K562 (cell line): ENCODE results near the gene TKTL1. TPM values are rescaled to one million over a fixed set of nuclear protein-coding genes. Genes with fewer than 3 reads are reported as not detected.

Experiments used
- ATAC-seq: fragments of 200-7000 bp; cut with Tn5 transposase; 3 replicates; pipeline ENCODE4 v1.9.1; 2020; ENCODE audit warnings: moderate library complexity
- BruUV-seq: library from RNA; stranded (reverse); fragments of 400-500 nt; replicated peaks from 2 replicates; lab custom pipeline; 2021; lab: Mats Ljungman, UMichigan
- CTCF ChIA-PET: fragments of 300-600 bp; formaldehyde crosslinking; extraction: SDS; loops from one replicate; lab custom pipeline; 2021; ENCODE audit warnings: low intra/inter-chr PET ratio; lab: Yijun Ruan, JAX
- POLR2A ChIA-PET: fragments of 300-600, 350-650 bp; sonication (Branson Sonifier 250); formaldehyde crosslinking; extraction: SDS; loops from one replicate; lab custom pipeline; 2021; ENCODE audit warnings: antibody characterized with exemption, inconsistent platforms; lab: Yijun Ruan, JAX
- DNase-seq, 4 experiments: peaks; one replicate each; pipeline versions ENCODE4 v3.0.0 to v3.0.0-alpha.2; 2011 to 2018; ENCODE audit warnings: low spot score in 3 of 4, mixed read lengths in 3 of 4; ENCODE audit errors: extremely low read depth in 1 of 4
- FAIRE-seq: peaks from 2 replicates; lab custom pipeline; 2011; peaks lifted over from hg19 to GRCh38; lab: Jason Lieb, UNC
- H2AFZ ChIP-seq: 2 replicates; pipeline ENCODE4 v1.6.0; 2011; ENCODE audit warnings: low read depth, low read length, control low read depth, inconsistent platforms
- H3K27ac ChIP-seq: fragments of 200-600 bp; 3 replicates; pipeline ENCODE4 v1.8.0; 2011; ENCODE audit warnings: low read depth, mild to moderate bottlenecking, control low read depth, inconsistent platforms, low read length, moderate library complexity, mixed read lengths; ENCODE audit errors: extremely low read depth
- H3K27me3 ChIP-seq, 2 experiments: fragments of 300-600 bp in 1 of 2; 2 replicates in 1 of 2; 3 replicates in 1 of 2; pipeline versions ENCODE4 v1.6.0 to v1.8.0; 2011; ENCODE audit warnings: inconsistent platforms in 2 of 2, low read length in 2 of 2, mild to moderate bottlenecking in 1 of 2, mixed read lengths in 1 of 2, moderate library complexity in 1 of 2; ENCODE audit not compliant: control insufficient read depth in 2 of 2, insufficient read depth in 2 of 2
- H3K36me3 ChIP-seq: fragments of 300-600 bp; 3 replicates; pipeline ENCODE4 v1.8.0; 2011; ENCODE audit warnings: mild to moderate bottlenecking, low read length, inconsistent platforms; ENCODE audit not compliant: control insufficient read depth, insufficient read depth
- H3K4me1 ChIP-seq, 2 experiments: fragments of 200-600 bp in 1 of 2; replicated peaks in 1 of 2; 2 replicates in 1 of 2; 3 replicates in 1 of 2; pipeline versions ENCODE4 v1.5.1 to v1.8.0; 2011; ENCODE audit warnings: inconsistent platforms in 2 of 2, low read length in 2 of 2, mild to moderate bottlenecking in 1 of 2, mixed read lengths in 1 of 2, moderate library complexity in 1 of 2; ENCODE audit not compliant: control insufficient read depth in 2 of 2, insufficient read depth in 2 of 2
- H3K4me2 ChIP-seq: 2 replicates; pipeline ENCODE4 v1.6.1; 2011; ENCODE audit warnings: low read length, control low read depth, inconsistent platforms, mixed read lengths; ENCODE audit not compliant: insufficient read depth
- H3K4me3 ChIP-seq: fragments of 200-600 bp; sonication (generic), shearing (Covaris generic); 2 replicates; pipeline ENCODE4 v1.5.1; 2016; ENCODE audit warnings: control low read depth, inconsistent platforms
- H3K79me2 ChIP-seq: fragments of 200-600 bp; 3 replicates; pipeline ENCODE4 v1.8.0; 2011; ENCODE audit warnings: low read length, inconsistent platforms; ENCODE audit not compliant: control insufficient read depth, insufficient read depth
- H3K9ac ChIP-seq, 2 experiments: 2 replicates each; pipeline versions ENCODE4 v1.6.0 to v1.6.1; 2011; ENCODE audit warnings: low read depth in 2 of 2, low read length in 2 of 2, control low read depth in 1 of 2, inconsistent platforms in 1 of 2, mild to moderate bottlenecking in 1 of 2, mixed read lengths in 1 of 2; ENCODE audit not compliant: insufficient read depth in 1 of 2
- H3K9me1 ChIP-seq: one replicate; pipeline ENCODE4 v1.6.0; 2011; ENCODE audit warnings: inconsistent platforms, mild to moderate bottlenecking, low read length, moderate library complexity; ENCODE audit not compliant: control insufficient read depth, insufficient read depth
- H3K9me3 ChIP-seq: replicated peaks from 2 replicates; pipeline ENCODE4 v1.5.1; 2011; ENCODE audit warnings: low read depth, low read length, inconsistent platforms; ENCODE audit not compliant: control insufficient read depth, insufficient read depth
- H4K20me1 ChIP-seq: replicated peaks from 2 replicates; pipeline ENCODE4 v1.6.1; 2011; ENCODE audit warnings: low read length, inconsistent platforms, mixed read lengths; ENCODE audit not compliant: control insufficient read depth, insufficient read depth
- CHD2 ChIP-seq: IDR thresholded peaks from 2 replicates; pipeline ENCODE4 v1.6.1; 2011; ENCODE audit warnings: low read depth, low read length
- HDAC3 ChIP-seq: fragments of 450-650 bp; IDR thresholded peaks from 2 replicates; pipeline ENCODE4 v1.6.1; 2018; ENCODE audit warnings: borderline replicate concordance, mild to moderate bottlenecking, moderate library complexity; ENCODE audit not compliant: partially characterized antibody
- L3MBTL2 ChIP-seq: fragments of 450-650 bp; IDR thresholded peaks from 2 replicates; pipeline ENCODE4 v1.6.1; 2016; ENCODE audit warnings: mild to moderate bottlenecking, moderate library complexity
- LEF1 ChIP-seq: fragments of 450-650 bp; IDR thresholded peaks from 2 replicates; pipeline ENCODE4 v1.6.1; 2016; ENCODE audit warnings: mild to moderate bottlenecking
- MAX ChIP-seq: sonication (generic); formaldehyde crosslinking; IDR thresholded peaks from 2 replicates; pipeline ENCODE4 v1.9.0; 2022; ENCODE audit warnings: mild to moderate bottlenecking, missing genetic modification reagents
- MYC ChIP-seq, 2 experiments: fragments of 250-450 bp in 1 of 2; sonication (Bioruptor Pico) in 1 of 2; IDR thresholded peaks; 2 replicates each; pipeline versions ENCODE4 v1.5.1 to v1.6.1; 2012 to 2021; ENCODE audit warnings: low read depth in 2 of 2, borderline replicate concordance in 1 of 2, improper control_type of control experiment in 1 of 2, low read length in 1 of 2, mild to moderate bottlenecking in 1 of 2, moderate library complexity in 1 of 2
- NFYB ChIP-seq: IDR thresholded peaks from 2 replicates; pipeline ENCODE4 v1.6.1; 2011; ENCODE audit warnings: mild to moderate bottlenecking, moderate library complexity; ENCODE audit not compliant: insufficient read length; ENCODE audit errors: extremely low read depth
- NKRF ChIP-seq: fragments of 450-650 bp; IDR thresholded peaks from 2 replicates; pipeline ENCODE4 v1.6.1; 2016; ENCODE audit warnings: borderline replicate concordance
- NR2C2 ChIP-seq, 2 experiments: fragments of 200-800 bp in 1 of 2; sonication (Bioruptor generic) in 1 of 2; sonication (generic) in 1 of 2; formaldehyde crosslinking in 1 of 2; IDR thresholded peaks; 2 replicates each; pipeline versions ENCODE4 v1.6.1 to v1.8.0; 2016 to 2022; ENCODE audit warnings: mild to moderate bottlenecking in 1 of 2, missing compliant biosample characterization in 1 of 2, missing genetic modification characterization in 1 of 2, missing genetic modification reagents in 1 of 2
- ZFP36 ChIP-seq: fragments of 150-350 bp; IDR thresholded peaks from 2 replicates; pipeline ENCODE4 v1.6.1; 2018; ENCODE audit warnings: low read length, low read depth; ENCODE audit not compliant: partially characterized antibody
- WGBS: fragments of 100-300 bp; shearing (Covaris generic); methylation state at CpG from one replicate; pipeline ENCODE4 v1.1.6; 2016; ENCODE audit warnings: low coverage, mixed read lengths; ENCODE audit not compliant: insufficient coverage; ENCODE audit errors: missing lambda C conversion rate; 5-methylcytosine and 5-hydroxymethylcytosine counted together
- in situ Hi-C: fragments of 300-500 bp; cut with MboI; formaldehyde crosslinking; loops from 4 replicates; pipeline ENCODE4 v1.15.0; 2018; ENCODE audit warnings: inconsistent platforms, mixed read lengths
- intact Hi-C: fragments of 100-400 bp; cut with micrococcal nuclease; formaldehyde crosslinking; loops from 2 replicates; pipeline ENCODE4 v1.14.2; 2022
- polyA plus RNA-seq, 8 experiments: library from polyadenylated mRNA; depleted of rRNA in 4 of 8; stranded (reverse) in 5 of 8; unstranded in 3 of 8; fragments of >200 nt; fragmentation: Nextera tagmentation in 2 of 8; fragmentation: Illumina TruSeq in 1 of 8; extraction: Ambion mirVana in 2 of 8; extraction: Trizol in 1 of 8; gene quantifications; 2 replicates each; pipeline versions ENCODE4 v1.2.1 to v1.2.3, GENCODE V29; 2011 to 2014; ENCODE audit warnings: inconsistent platforms in 1 of 8, missing spikeins in 1 of 8
- total RNA-seq, 7 experiments: library from RNA; depleted of rRNA in 6 of 7; stranded (reverse); fragments of >200 nt in 6 of 7; fragmentation: Illumina TruSeq in 2 of 7; extraction: Trizol in 2 of 7; gene quantifications; 2 replicates each; pipeline versions ENCODE4 v1.2.1 to v1.2.3, GENCODE V29; 2011 to 2021; ENCODE audit warnings: low replicate concordance in 1 of 7

TKTL1 gene
- total and polyA plus RNA-seq, 9 of the 15 experiments (the other 6 are each of a cell fraction or from before 2014, with no cell fraction given) = 0.18 to 0.71 (median 0.38) TPM

- in situ Hi-C loops (loop anchor here (10.0 kb wide), 1 partner anchor 156 kb away; no protein-coding TSS in a partner anchor), intact Hi-C loops (loop anchor here (10.0 kb wide), 1 partner anchor 116 kb away; the partner anchor contains the start of gene SLC10A3)
- peak; percentile 92 for ATAC-seq
- Histone ChIP-seq H2AFZ (peak within 1 kb of the TSS; percentile 56; the same call in 1 of the 2 replicates), H3K27ac (peak within 1 kb of the TSS; percentile 96), H3K9ac (peak within 1 kb of the TSS; percentile 95 to 100), H3K4me2 (peak within 1 kb of the TSS; percentile 83), H3K4me1 (peaks cover 16 to 57% of the 10 kb centered on the region in 2 experiments), H3K27me3 (no peaks in the 10 kb centered on the region), H3K36me3 (peaks cover 19% of the 10 kb centered on the region; the same call in 2 of the 3 replicates), H3K9me1 (no peaks in the 10 kb centered on the region), H3K4me3 (peak within 1 kb of the TSS; percentile 91), H3K9me3 (no peaks in the 10 kb centered on the region), H3K79me2 (peaks cover 26% of the 10 kb centered on the region), H4K20me1 (no peaks in the 10 kb centered on the region)
- no TSS peak for BruUV-seq
- ChIA-PET POLR2A (interaction anchor here (0.6 to 1.0 kb wide), 6 partner anchors 17 to 163 kb away, joined by 3 to 12 read pairs (median 3); partner anchors contain the start of gene RPL10), CTCF (interaction anchor here (0.6 kb wide), 1 partner anchor 59 kb away, joined by 3 read pairs; no protein-coding TSS in a partner anchor)
- DNase-seq = peak; percentile 80 to 98 (median 88)
- WGBS = under 1% methylated on average over 29 of the region's 103 CpGs
- FAIRE-seq = peak; percentile 96
- no peak for TF ChIP-seq NKRF
- peak; percentile 76 for TF ChIP-seq L3MBTL2
- peak; percentile 49; the same call in 1 of the 2 replicates for TF ChIP-seq MYC (IDR thresholded peaks at IDR 0.05; ENCODE audit: low read depth, low read length)
- TF ChIP-seq MYC (CRISPR knock-in tag; IDR thresholded peaks at IDR 0.05; ENCODE audit: borderline replicate concordance, low read depth) = no peak
- peak; percentile 76; the same call in 1 of the 2 replicates for TF ChIP-seq LEF1
- peak; percentile 78 for TF ChIP-seq MAX (CRISPR knock-in tag)
- peak; percentile 51 for TF ChIP-seq NFYB
- TF ChIP-seq CHD2 = peak; percentile 97
- no peak for TF ChIP-seq HDAC3
- peak; percentile 39; the same call in 1 of the 2 replicates for TF ChIP-seq NR2C2 (CRISPR knock-in tag; IDR thresholded peaks at IDR 0.05)
- TF ChIP-seq NR2C2 (tag; IDR thresholded peaks at IDR 0.05) = peak; percentile 40; the same call in 1 of the 2 replicates
- no peak for TF ChIP-seq ZFP36
These were observed 83.4 kb downstream of the TKTL1 start, which contains the start of gene EMD for GRCh38 chrX:154378799-154379568. Gene EMD (plus strand): TSS chrX:154379295. CDS start chrX:154379485, 190 bp downstream.
